Hepatocyte (in vitro differentiated cells): ENCODE measurements around the gene GNAZ. TPM values are rescaled to one million over a fixed set of nuclear protein-coding genes. Genes with fewer than 3 reads are reported as not detected.

ENCODE experiments used
- DNase-seq: peaks from one replicate; pipeline ENCODE4 v3.0.0-alpha.2; 2016; ENCODE audit warnings: low spot score
- H2AFZ ChIP-seq: fragments of 200-600 bp; sonication (generic); 2 replicates; pipeline ENCODE4 v1.6.0; 2016; ENCODE audit warnings: antibody characterized with exemption, mild to moderate bottlenecking
- H3K27ac ChIP-seq: fragments of 200-600 bp; sonication (generic); 2 replicates; pipeline ENCODE4 v1.5.1; 2016; ENCODE audit warnings: mild to moderate bottlenecking
- H3K27me3 ChIP-seq: fragments of 200-600 bp; sonication (generic); 2 replicates; pipeline ENCODE4 v1.6.1; 2016
- H3K36me3 ChIP-seq: fragments of 200-600 bp; sonication (generic); replicated peaks from 2 replicates; pipeline ENCODE4 v1.5.1; 2016; ENCODE audit warnings: low read depth; ENCODE audit not compliant: insufficient read depth
- H3K4me1 ChIP-seq: fragments of 200-600 bp; sonication (generic); 2 replicates; pipeline ENCODE4 v1.5.1; 2016; ENCODE audit warnings: mild to moderate bottlenecking, moderate library complexity; ENCODE audit not compliant: insufficient read depth
- H3K4me2 ChIP-seq: fragments of 200-600 bp; sonication (generic); 2 replicates; pipeline ENCODE4 v1.6.0; 2016
- H3K4me3 ChIP-seq: fragments of 200-600 bp; sonication (generic); 2 replicates; pipeline ENCODE4 v1.5.1; 2016; ENCODE audit warnings: mild to moderate bottlenecking
- H3K79me2 ChIP-seq: fragments of 200-600 bp; sonication (generic); 2 replicates; pipeline ENCODE4 v1.6.0; 2017; ENCODE audit warnings: mild to moderate bottlenecking
- H3K9me2 ChIP-seq: fragments of 200-600 bp; sonication (generic); replicated peaks from 2 replicates; pipeline ENCODE4 v1.6.0; 2017; ENCODE audit warnings: mild to moderate bottlenecking; ENCODE audit not compliant: insufficient read depth
- H3K9me3 ChIP-seq: fragments of 200-600 bp; sonication (generic); 2 replicates; pipeline ENCODE4 v1.5.1; 2016; ENCODE audit warnings: low read depth, mild to moderate bottlenecking
- H4K20me1 ChIP-seq: fragments of 200-600 bp; sonication (generic); 2 replicates; pipeline ENCODE4 v1.6.0; 2016; ENCODE audit warnings: mild to moderate bottlenecking; ENCODE audit not compliant: insufficient read depth, poor library complexity, severe bottlenecking
- EZH2 ChIP-seq: fragments of 200-600 bp; sonication (generic); IDR thresholded peaks from 2 replicates; pipeline ENCODE4 v1.6.1; 2016; ENCODE audit warnings: antibody characterized with exemption, mild to moderate bottlenecking, borderline replicate concordance
- EZH2phosphoT487 ChIP-seq: fragments of 200-600 bp; sonication (generic); IDR thresholded peaks from one replicate; pipeline ENCODE4 v1.6.1; 2018; ENCODE audit warnings: antibody characterized with exemption, mild to moderate bottlenecking, low read depth, moderate library complexity; ENCODE audit not compliant: unreplicated experiment, severe bottlenecking
- WGBS: methylation state at CpG from one replicate; pipeline ENCODE4 v1.1.6; 2016; ENCODE audit warnings: low lambda C conversion rate; ENCODE audit errors: missing lambda C conversion rate; 5-methylcytosine and 5-hydroxymethylcytosine counted together
- polyA plus RNA-seq: library from polyadenylated mRNA; unstranded; fragments of >200 nt; fragmentation: Nextera tagmentation; extraction: Ambion mirVana; gene quantifications from 2 replicates; pipeline ENCODE4 v1.2.1, GENCODE V29; 2016
- total RNA-seq: library from RNA; depleted of rRNA; stranded (reverse); fragments of >200 nt; gene quantifications from 2 replicates; pipeline ENCODE4 v1.2.3, GENCODE V29; 2014
- TF ChIP-seq, protein P1 (sequence below): fragments of 200-600 bp; sonication (generic); IDR thresholded peaks from 2 replicates; pipeline ENCODE4 v1.5.1; 2016; ENCODE audit warnings: antibody characterized with exemption, mild to moderate bottlenecking; ENCODE audit not compliant: poor library complexity

GNAZ gene
- total and polyA plus RNA-seq, 2 experiments from 2014 or later = 3.4 to 4.1 TPM

GRCh38 chr22:23119494-23120414 lies 49.4 kb downstream of the GNAZ start:
- Histone ChIP-seq H3K4me1 (no peaks in the 10 kb centered on the region), H3K36me3 (no peaks in the 10 kb centered on the region), H4K20me1 (no peaks in the 10 kb centered on the region), H3K4me2 (no peak overlapping the region), H3K27me3 (no peaks in the 10 kb centered on the region), H3K9me3 (no peaks in the 10 kb centered on the region), H3K9me2 (no peaks in the 10 kb centered on the region), H3K79me2 (no peaks in the 10 kb centered on the region), H2AFZ (no peak overlapping the region), H3K4me3 (no peak overlapping the region), H3K27ac (no peak overlapping the region)
- 80% methylated on average over 15 of the region's 15 CpGs for WGBS
- TF ChIP-seq EZH2phosphoT487 = no peak
- TF ChIP-seq, protein P1, sequence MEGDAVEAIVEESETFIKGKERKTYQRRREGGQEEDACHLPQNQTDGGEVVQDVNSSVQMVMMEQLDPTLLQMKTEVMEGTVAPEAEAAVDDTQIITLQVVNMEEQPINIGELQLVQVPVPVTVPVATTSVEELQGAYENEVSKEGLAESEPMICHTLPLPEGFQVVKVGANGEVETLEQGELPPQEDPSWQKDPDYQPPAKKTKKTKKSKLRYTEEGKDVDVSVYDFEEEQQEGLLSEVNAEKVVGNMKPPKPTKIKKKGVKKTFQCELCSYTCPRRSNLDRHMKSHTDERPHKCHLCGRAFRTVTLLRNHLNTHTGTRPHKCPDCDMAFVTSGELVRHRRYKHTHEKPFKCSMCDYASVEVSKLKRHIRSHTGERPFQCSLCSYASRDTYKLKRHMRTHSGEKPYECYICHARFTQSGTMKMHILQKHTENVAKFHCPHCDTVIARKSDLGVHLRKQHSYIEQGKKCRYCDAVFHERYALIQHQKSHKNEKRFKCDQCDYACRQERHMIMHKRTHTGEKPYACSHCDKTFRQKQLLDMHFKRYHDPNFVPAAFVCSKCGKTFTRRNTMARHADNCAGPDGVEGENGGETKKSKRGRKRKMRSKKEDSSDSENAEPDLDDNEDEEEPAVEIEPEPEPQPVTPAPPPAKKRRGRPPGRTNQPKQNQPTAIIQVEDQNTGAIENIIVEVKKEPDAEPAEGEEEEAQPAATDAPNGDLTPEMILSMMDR = no peak
- TF ChIP-seq EZH2 = no peak
- DNase-seq = no peak

DNA sequence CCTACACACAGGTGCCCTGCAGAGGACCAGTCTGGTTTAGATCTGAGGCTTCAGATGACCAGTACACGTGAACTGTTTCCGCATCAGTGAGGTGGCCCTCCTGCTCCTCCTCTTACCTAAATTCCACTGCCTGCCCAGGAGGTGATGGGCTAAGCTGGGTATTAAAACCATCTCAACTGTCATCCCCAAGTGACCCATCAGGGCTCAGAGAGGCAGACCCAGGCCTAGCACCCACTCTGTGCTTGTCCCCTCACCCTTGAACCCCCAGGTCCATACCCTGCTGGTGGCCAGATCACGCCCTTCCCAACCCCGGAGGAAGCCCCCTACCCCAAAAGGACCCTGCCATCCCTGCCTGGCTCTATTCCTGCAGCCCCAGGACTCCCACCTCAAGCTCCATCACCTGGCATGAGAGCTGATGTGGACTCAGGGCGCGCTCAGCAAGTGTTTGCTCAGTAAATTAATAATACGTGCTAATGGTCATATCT lies 50.1 kb downstream of the GNAZ start:
- H3K4me2 ChIP-seq = no peak overlapping the region
- no peaks in the 10 kb centered on the region for H3K9me3 ChIP-seq
- H3K36me3 ChIP-seq = no peaks in the 10 kb centered on the region
- no peaks in the 10 kb centered on the region for H3K4me1 ChIP-seq
- no peaks in the 10 kb centered on the region for H3K27me3 ChIP-seq
- H4K20me1 ChIP-seq = no peaks in the 10 kb centered on the region
- H3K79me2 ChIP-seq = no peaks in the 10 kb centered on the region
- H3K4me3 ChIP-seq = no peak overlapping the region
- 94% methylated on average over 7 of the region's 7 CpGs for WGBS
- H2AFZ ChIP-seq = no peak overlapping the region
- H3K9me2 ChIP-seq = no peaks in the 10 kb centered on the region
- no peak for TF ChIP-seq EZH2phosphoT487
- TF ChIP-seq, protein P1 = no peak
- TF ChIP-seq EZH2 = no peak
- H3K27ac ChIP-seq = no peak overlapping the region
- DNase-seq = no peak

DNA sequence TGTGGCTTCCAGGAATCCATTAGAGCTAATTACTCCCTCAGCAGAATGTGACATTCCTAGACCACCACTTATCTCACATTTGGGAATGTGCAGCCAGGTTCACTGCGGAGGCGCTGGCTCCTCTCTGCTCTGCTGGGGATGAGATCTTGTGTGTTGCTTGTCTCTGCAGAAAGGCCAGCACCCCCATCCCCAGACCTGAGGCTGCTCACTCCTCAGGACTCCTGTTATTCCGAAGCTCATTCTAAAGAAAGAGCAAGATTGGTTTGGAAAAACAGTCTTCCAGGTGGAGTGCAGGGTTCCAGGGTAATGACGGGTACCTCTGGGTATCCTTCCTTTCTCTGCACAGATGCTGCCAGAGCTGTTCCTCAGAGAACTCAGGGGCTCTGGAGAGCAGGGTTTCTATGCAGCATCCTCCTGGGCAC lies 50.7 kb downstream of the GNAZ start:
- no peak overlapping the region for H3K27ac ChIP-seq
- H3K36me3 ChIP-seq = no peaks in the 10 kb centered on the region
- no peak overlapping the region for H2AFZ ChIP-seq
- no peaks in the 10 kb centered on the region for H4K20me1 ChIP-seq
- no peak for DNase-seq
- TF ChIP-seq EZH2 (no peak), EZH2phosphoT487 (no peak)
- TF ChIP-seq, protein P1 = no peak
- H3K9me3 ChIP-seq = no peaks in the 10 kb centered on the region
- H3K9me2 ChIP-seq = no peaks in the 10 kb centered on the region
- 54% methylated on average over 4 of the region's 4 CpGs for WGBS
- H3K27me3 ChIP-seq = no peaks in the 10 kb centered on the region
- no peak overlapping the region for H3K4me3 ChIP-seq
- H3K4me1 ChIP-seq = no peaks in the 10 kb centered on the region
- H3K79me2 ChIP-seq = no peaks in the 10 kb centered on the region
- no peak overlapping the region for H3K4me2 ChIP-seq
